GM12875 (cell line): ENCODE measurements around the gene TM9SF4.

Experiments
- H3K4me3 ChIP-seq: one replicate; pipeline ENCODE4 v1.5.1; 2011; ENCODE audit warnings: low read depth, low read length, control low read depth
- CTCF ChIP-seq: IDR thresholded peaks from 2 replicates; pipeline ENCODE4 v1.5.1; 2011; ENCODE audit warnings: low read depth, mild to moderate bottlenecking, control low read depth, inconsistent platforms, low read length, moderate library complexity, borderline replicate concordance; ENCODE audit not compliant: insufficient read depth

The TM9SF4 gene

GRCh38 chr20:32089637-32090362 is 19.7 kb upstream of the TM9SF4 start:
- TF ChIP-seq CTCF = no peak
- H3K4me3 ChIP-seq = no peak overlapping the region

GRCh38 chr20:32091888-32092346 is 17.6 kb upstream of the TM9SF4 start:
- H3K4me3 ChIP-seq = no peak overlapping the region
- peak; percentile 95 for TF ChIP-seq CTCF

GRCh38 chr20:32098786-32099185 is 10.7 kb upstream of the TM9SF4 start:
- H3K4me3 ChIP-seq = no peak overlapping the region
- no peak for TF ChIP-seq CTCF

GRCh38 chr20:32108814-32109391 is 611 bp upstream of the TM9SF4 start:
- no peak overlapping the region for H3K4me3 ChIP-seq
- no peak for TF ChIP-seq CTCF

- TF ChIP-seq CTCF = no peak
- peak overlapping the region; percentile 63 for H3K4me3 ChIP-seq
These were observed 725 bp downstream of the TM9SF4 start for GRCh38 chr20:32110173-32110704.

- no peak for TF ChIP-seq CTCF
- no peak overlapping the region for H3K4me3 ChIP-seq
These were observed 1.2 kb downstream of the TM9SF4 start for GRCh38 chr20:32110727-32111126.
